ENCODE measurements around the gene LGALS9B.
"Not testable (repeated sequence)": the region's sequence is repeated elsewhere in the genome, so short reads cannot be mapped to it uniquely, and the experiment has no call there.

The LGALS9B gene

DNA sequence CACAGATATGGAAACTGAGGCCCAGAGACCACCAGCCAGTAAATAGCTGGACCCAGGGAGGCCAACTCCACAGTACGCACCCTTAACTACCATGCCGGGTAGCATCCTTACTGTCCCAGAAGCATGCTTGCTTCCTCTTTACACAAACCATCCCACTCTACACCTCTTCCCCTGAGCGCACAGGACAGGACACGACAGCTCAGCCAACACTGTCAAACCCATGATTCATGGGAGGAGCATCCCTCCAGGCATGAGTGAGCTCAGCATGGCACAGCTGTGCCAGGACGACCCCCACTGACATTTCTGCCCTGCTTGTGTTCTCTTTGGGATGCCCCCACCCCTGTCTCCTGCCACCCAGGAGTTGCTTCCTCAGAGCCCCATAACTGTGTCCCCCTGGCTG, 340 bp downstream of the LGALS9B start:
- not testable (repeated sequence) for DNase-seq (ENCODE audit: low read depth)

- not testable (repeated sequence) for DNase-seq (ENCODE audit: low read depth)
These were observed 786 bp downstream of the LGALS9B start for GRCh38 chr17:20466553-20466952.

DNA sequence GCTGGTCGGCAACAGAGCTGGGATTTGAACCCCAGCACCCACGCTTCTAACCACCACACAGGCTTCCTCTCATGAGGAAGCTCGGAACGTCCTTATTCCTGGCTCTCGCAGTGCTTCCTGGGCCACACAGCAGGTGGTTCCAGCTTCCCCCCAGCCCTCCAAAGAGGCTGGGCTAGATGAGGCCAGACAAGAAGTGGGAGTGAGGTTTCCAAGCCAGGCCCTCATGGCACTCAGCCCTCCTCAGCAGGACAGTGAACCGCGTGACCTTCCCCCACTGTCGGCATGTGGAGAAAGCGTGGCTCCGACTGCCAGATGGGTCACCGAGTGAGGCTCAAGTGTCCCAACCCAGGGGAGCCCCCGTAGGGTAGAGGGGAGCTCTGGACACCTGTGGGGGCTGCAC, 1.8 kb downstream of the LGALS9B start:
- DNase-seq (ENCODE audit: low read depth), result not testable (repeated sequence)

DNA sequence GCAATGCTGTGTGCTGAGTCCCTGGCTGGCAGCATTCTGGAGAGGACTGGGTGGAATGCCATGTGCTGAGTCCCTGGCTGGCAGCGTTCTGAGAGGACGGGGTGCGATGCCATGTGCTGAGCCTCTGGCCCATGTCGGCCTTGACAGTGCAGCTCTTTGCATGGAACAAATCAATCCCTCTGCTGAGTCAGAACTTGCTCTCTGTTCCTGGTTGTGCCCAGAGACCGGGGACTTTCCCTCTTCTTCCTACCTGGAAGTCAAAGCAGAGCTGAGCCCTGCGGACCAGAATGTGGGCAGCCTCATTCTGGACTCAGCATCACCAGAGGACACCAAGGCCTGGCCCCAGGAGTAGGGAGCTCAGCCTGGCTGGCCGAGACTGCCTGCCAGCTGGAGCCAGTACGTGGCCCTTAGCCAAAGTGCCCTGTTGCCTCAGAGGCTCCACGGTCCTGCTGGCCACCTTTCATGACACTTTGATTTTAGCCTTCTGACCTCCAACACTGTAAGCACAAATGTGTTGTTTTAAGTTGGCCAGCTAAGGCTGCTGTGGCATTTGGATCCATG, 2.4 kb downstream of the LGALS9B start:
- DNase-seq (ENCODE audit: low read depth), result not testable (repeated sequence)

DNA sequence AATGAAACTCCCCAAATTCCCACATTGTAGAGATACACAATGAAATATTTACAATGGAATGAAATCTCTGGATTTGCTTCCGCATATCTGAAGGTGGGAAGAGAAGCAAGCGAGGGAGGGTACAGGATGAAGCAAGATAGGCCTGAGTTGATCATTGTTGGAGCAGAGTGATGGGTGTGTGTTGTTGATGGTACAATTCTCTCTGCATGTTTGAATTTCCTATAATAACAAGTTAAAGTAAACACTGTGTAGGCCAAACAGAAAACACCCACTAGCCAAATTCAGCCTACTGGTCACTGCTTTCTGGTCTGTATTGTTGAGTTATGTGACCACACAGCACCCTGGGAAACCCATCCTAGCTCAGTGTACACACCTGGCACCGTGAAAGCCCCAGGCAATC, 5.2 kb downstream of the LGALS9B start:
- not testable (repeated sequence) for DNase-seq (ENCODE audit: low read depth)

GRCh38 chr17:20457848-20458381, 9.4 kb downstream of the LGALS9B start:
- DNase-seq (ENCODE audit: low read depth), result not testable (repeated sequence)

GRCh38 chr17:20455106-20455505, 12.2 kb downstream of the LGALS9B start:
- not testable (repeated sequence) for DNase-seq (ENCODE audit: low read depth)

GRCh38 chr17:20453820-20454434, 13.4 kb downstream of the LGALS9B start:
- not testable (repeated sequence) for DNase-seq (ENCODE audit: low read depth)

DNA sequence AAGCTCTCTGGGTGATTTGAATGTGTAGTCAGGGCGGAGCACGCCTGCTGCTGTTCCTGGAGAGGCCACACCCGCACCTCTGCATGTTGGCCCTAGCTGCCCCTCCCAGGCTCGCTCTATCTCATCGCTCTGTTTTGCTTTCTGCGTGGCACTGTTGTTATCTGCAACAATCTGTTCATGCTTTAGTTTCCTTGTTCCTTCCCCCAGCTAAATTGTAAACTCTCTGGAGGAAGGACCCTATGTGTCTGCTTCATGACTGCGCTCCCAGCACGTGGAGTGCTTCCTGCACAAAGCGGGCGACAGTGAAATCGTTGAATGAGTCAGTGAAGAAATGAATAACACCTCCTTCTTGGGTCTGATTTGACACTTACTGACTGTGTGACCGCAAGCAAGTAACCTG, 16.5 kb downstream of the LGALS9B start:
- peak; percentile 3 for DNase-seq (ENCODE audit: low read depth)

DNA sequence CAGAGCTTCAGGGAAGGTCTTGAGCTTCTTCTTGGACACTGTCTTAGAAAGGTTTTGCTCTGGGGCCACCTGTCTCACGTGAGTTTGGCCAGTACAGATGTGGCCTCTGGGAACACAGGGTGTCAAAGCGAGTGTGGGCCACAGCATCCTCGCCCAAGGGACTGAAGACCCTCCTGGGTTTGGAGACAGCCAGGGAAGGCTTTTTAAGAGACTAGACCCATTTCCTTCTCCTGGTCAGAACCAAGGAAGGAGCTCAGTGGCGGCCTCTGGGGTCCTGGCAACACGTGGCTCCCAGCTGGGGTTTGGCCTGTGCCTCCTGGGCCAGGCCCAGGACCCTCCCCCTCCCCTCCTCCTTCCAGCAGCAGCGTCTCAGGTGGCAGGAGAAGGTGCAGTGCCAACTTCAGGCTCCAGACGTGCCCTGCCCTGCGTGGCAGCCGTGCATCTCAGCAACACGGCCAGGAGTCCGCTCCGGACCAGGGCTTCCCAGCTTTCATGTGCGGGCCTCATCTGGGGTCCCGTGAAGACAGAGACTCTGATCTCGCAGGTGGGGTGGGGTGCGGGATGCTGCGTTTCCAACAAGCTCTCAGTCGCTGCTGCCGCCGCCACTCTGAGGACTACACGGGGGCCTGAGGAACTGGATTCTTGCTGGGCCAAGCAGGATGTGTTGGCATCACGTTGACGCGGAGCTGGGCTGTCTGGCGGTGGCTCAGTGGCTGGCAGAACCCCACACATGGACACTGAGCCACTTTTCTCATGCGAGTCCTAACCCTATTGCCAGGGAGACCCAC, 19.6 kb downstream of the LGALS9B start:
- DNase-seq (ENCODE audit: low read depth), result not testable (repeated sequence)

DNA sequence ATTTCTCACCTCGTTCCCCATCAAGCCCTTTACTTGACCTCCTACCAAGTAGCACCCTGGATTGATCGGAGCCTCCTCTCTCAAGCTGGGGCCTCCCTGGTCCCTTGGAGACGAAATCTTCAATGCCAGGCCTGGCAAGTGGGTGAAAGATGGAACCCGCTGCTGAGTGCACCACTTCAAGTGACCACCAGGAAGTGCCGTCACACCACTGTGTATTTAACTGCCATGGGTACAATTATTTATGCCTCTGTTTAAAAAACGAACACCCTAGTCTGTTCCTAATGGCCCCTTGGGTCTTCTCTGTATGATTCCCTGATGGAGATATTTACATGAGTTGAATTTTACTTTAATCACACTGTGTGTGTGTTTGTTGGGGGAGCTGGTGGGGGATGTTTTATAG, 20.4 kb downstream of the LGALS9B start:
- not testable (repeated sequence) for DNase-seq (ENCODE audit: low read depth)

- not testable (repeated sequence) for DNase-seq (ENCODE audit: low read depth)
These were observed 22.6 kb downstream of the LGALS9B start for GRCh38 chr17:20444581-20445236.

DNA sequence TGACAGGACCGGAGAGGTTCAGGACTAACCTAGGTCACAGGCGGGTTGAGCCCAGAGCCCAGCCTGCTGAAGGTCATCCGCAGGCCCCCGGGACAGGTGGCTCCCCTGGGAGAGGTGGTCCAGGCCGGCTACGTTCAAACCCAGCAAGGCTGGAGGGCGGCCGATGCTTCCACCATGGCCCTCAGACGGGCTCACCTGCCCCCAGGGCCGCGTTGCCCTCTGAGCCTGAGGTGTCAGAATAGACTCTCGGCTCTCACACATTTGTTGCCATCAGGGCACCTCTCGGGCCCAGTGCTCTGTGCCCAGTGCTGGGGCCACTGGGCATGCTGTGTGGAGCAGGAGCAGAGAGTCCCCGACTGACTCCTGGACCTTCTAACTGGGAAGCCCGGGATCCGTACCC, 23.2 kb downstream of the LGALS9B start:
- DNase-seq (ENCODE audit: low read depth), result not testable (repeated sequence)

DNA sequence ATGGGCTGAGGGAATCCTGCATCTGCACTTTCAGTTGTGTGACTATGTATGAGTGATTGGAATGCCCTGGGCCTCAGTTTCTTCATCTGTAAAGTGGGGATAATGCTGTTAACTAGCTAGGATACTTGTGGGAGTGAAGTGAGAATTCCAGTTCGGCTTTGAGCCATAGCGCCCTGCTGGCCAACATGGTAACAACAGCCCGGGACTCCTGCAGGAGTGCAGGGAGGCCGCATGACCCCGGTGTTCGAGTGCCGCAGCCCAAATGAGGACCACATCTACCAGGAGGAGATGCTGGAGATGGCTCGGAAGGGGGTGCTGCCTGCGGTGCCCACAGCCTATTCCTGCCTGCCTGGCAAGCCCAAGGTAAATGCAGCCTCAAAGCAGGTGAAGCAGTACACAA, 23.7 kb downstream of the LGALS9B start:
- not testable (repeated sequence) for DNase-seq (ENCODE audit: low read depth)

DNA sequence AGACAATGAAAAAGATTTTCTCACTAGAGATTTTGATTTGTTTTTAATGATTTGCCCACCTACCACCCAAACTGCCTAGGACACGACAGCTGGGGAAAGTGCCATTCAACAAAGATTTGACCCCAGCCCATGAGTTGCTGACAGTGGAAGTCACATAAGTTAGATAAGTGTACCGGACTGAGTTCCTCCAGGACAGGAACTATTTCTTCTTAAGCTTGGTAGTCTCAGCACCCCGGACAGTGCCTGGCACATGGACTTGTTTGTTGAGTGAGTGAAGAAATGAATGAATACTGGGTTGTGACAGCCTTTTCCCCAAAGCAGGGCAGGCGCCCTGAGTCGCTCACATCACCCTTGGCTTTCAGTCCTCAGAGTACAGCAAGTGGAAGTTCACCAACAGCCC, 26.7 kb downstream of the LGALS9B start:
- DNase-seq (ENCODE audit: low read depth), result not testable (repeated sequence)

DNA sequence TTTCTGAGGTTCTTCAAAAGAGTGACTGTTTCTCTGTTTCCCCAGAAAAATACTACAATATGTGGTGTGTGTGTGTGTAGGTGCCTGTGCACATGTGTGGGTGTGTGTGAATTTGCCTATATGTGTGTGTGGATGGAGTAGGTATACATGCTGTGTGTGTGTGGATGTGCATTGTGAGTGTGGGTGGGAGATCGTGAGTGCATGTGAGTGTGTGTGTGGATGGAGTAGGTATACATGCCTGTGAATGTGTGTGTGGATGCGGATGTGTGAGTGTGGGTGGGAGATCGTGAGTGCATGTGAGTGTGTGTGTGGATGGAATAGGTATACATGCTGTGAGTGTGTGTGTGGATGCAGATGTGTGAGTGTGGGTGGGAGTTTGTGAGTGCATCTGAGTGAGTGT, 32.2 kb downstream of the LGALS9B start:
- not testable (repeated sequence) for DNase-seq (ENCODE audit: low read depth)

- DNase-seq (ENCODE audit: low read depth), result not testable (repeated sequence)
These were observed 34.0 kb downstream of the LGALS9B start for GRCh38 chr17:20433382-20433781.

- DNase-seq (ENCODE audit: low read depth), result not testable (repeated sequence)
These were observed 40.1 kb downstream of the LGALS9B start for GRCh38 chr17:20427264-20427663.

GRCh38 chr17:20422826-20423225, 44.5 kb downstream of the LGALS9B start:
- not testable (repeated sequence) for DNase-seq (ENCODE audit: low read depth)

DNA sequence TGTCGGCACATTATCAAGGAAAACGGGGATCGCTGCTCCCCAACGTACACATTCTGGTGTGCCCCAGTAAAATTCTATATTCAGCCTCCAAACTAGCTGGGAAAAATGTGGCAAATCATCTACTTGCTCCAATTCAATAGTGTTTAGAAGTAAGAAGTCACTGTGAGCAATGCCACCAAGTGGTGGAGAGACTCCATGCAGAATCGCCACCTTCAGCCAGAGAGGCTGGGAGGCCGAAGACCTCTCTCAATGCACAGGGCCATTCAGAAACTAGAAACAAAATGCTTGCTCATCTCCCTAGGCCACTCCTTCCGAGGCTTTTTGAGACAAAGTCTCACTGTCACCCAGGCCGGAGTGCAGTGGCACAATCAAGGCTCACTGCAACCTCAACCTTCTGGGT, 48.5 kb downstream of the LGALS9B start:
- not testable (repeated sequence) for DNase-seq (ENCODE audit: low read depth)

DNA sequence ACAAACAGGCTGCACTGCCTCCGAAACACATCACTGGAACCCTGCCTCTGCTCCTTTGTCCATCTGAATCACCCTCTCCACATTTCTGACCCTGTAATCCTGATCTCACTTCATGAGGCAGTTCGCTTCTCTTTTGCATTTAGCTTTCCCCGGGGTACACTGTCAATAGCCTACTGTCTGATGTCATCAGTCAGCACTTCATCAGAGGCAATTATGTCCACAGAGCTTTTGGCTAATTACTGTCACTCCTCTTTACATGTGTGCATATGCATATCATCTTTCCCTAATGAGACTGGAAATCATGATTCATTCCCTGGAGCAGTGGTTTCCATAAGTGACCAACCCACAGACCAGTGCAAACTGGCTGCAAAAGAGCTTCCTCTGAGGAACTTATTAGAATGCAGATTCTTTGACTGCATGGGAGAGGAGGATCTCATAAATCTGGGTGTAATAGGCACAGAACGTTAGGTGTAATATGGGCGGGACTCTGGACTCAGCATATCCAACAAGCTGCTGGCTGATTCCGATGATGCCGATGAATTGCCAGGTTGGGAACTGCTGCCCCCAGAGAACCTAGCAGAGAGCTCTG, 49.8 kb downstream of the LGALS9B start:
- not testable (repeated sequence) for DNase-seq (ENCODE audit: low read depth)

- DNase-seq (ENCODE audit: low read depth), result not testable (repeated sequence)
These were observed 50.9 kb downstream of the LGALS9B start for GRCh38 chr17:20416381-20416911.
